IMR-90 (cell line): ENCODE measurements around the gene SBF2. TPM values are rescaled to one million over a fixed set of nuclear protein-coding genes. Genes with fewer than 3 reads are reported as not detected.
A peak's percentile ranks its signal among the peaks of the same experiment; 100 is the strongest.

ENCODE experiments used
- ATAC-seq: fragments of 200-7000 bp; cut with Tn5 transposase; 2 replicates; pipeline ENCODE4 v1.9.1; 2020; ENCODE audit warnings: low read depth, mild to moderate bottlenecking, moderate library complexity
- BruUV-seq: library from RNA; stranded (reverse); fragments of 400-500 nt; replicated peaks from 2 replicates; lab custom pipeline; 2021; lab: Mats Ljungman, UMichigan
- CTCF ChIA-PET: fragments of 300-600 bp; formaldehyde crosslinking; extraction: SDS; loops from one replicate; lab custom pipeline; 2021; ENCODE audit warnings: antibody characterized with exemption; lab: Yijun Ruan, JAX
- POLR2A ChIA-PET: fragments of 300-600 bp; sonication (Branson Sonifier 250); formaldehyde crosslinking; loops from one replicate; lab custom pipeline; 2022; ENCODE audit warnings: antibody characterized with exemption; ENCODE audit not compliant: unreplicated experiment; lab: Charles Lee
- DNase-seq: peaks from one replicate; pipeline ENCODE4 v3.0.0; 2013
- H2AFZ ChIP-seq: replicated peaks from 2 replicates; pipeline ENCODE3; 2013; ENCODE audit warnings: low read length, mild to moderate bottlenecking; ENCODE audit not compliant: poor library complexity
- H2AK5ac ChIP-seq: 2 replicates; pipeline ENCODE4 v1.6.1; 2013; ENCODE audit warnings: low read depth, low read length, inconsistent platforms
- H2AK9ac ChIP-seq: replicated peaks from 2 replicates; pipeline ENCODE3; 2013; ENCODE audit warnings: mild to moderate bottlenecking, low read depth, low read length, moderate library complexity; ENCODE audit not compliant: poor library complexity
- H2BK120ac ChIP-seq: 2 replicates; pipeline ENCODE4 v1.6.1; 2013; ENCODE audit warnings: low read depth, low read length, inconsistent platforms
- H2BK15ac ChIP-seq: 3 replicates; pipeline ENCODE4 v1.6.1; 2013; ENCODE audit warnings: low read depth, low read length, inconsistent platforms
- H2BK20ac ChIP-seq: 2 replicates; pipeline ENCODE4 v1.6.1; 2013; ENCODE audit warnings: low read depth, mild to moderate bottlenecking, inconsistent platforms, low read length, moderate library complexity
- H2BK5ac ChIP-seq: 2 replicates; pipeline ENCODE4 v1.6.1; 2013; ENCODE audit warnings: mild to moderate bottlenecking, low read depth, low read length, inconsistent platforms; ENCODE audit not compliant: poor library complexity, severe bottlenecking
- H3K14ac ChIP-seq: replicated peaks from 2 replicates; pipeline ENCODE4 v1.6.1; 2013; ENCODE audit warnings: low read depth, low read length, inconsistent platforms
- H3K18ac ChIP-seq: 2 replicates; pipeline ENCODE4 v1.6.1; 2013; ENCODE audit warnings: low read depth, low read length, control low read depth
- H3K23ac ChIP-seq: 2 replicates; pipeline ENCODE4 v1.6.1; 2013; ENCODE audit warnings: low read depth, low read length, inconsistent platforms
- H3K27ac ChIP-seq: 2 replicates; pipeline ENCODE4 v1.5.1; 2013; ENCODE audit warnings: mild to moderate bottlenecking, control low read depth, low read length; ENCODE audit not compliant: insufficient read depth
- H3K27me3 ChIP-seq: 2 replicates; pipeline ENCODE4 v1.6.1; 2013; ENCODE audit warnings: low read length; ENCODE audit not compliant: control insufficient read depth, insufficient read depth
- H3K36me3 ChIP-seq: 2 replicates; pipeline ENCODE4 v1.6.1; 2013; ENCODE audit warnings: low read length, mixed read lengths; ENCODE audit not compliant: control insufficient read depth, insufficient read depth
- H3K4ac ChIP-seq: 2 replicates; pipeline ENCODE4 v1.6.1; 2013; ENCODE audit warnings: low read depth, low read length, inconsistent platforms
- H3K4me1 ChIP-seq: 2 replicates; pipeline ENCODE4 v1.6.1; 2013; ENCODE audit warnings: low read length, mixed read lengths; ENCODE audit not compliant: control insufficient read depth, insufficient read depth
- H3K4me2 ChIP-seq: 2 replicates; pipeline ENCODE4 v1.6.1; 2013; ENCODE audit warnings: low read depth, mild to moderate bottlenecking, control low read depth, low read length, moderate library complexity
- H3K4me3 ChIP-seq: 2 replicates; pipeline ENCODE4 v1.5.1; 2013; ENCODE audit warnings: low read depth, mild to moderate bottlenecking, control low read depth, low read length, moderate library complexity; ENCODE audit not compliant: insufficient read depth
- H3K56ac ChIP-seq: 2 replicates; pipeline ENCODE4 v1.6.1; 2013; ENCODE audit warnings: low read length, inconsistent platforms; ENCODE audit not compliant: insufficient read depth; ENCODE audit errors: extremely low read depth
- H3K79me1 ChIP-seq, 2 experiments: 2 replicates each; pipeline ENCODE4 v1.6.1; 2013; ENCODE audit warnings: low read length in 2 of 2, inconsistent platforms in 1 of 2, low read depth in 1 of 2
- H3K9ac ChIP-seq: 2 replicates; pipeline ENCODE4 v1.6.1; 2013; ENCODE audit warnings: low read depth, low read length, control low read depth
- H3K9me1 ChIP-seq: 2 replicates; pipeline ENCODE4 v1.6.1; 2013; ENCODE audit warnings: low read length, inconsistent platforms; ENCODE audit not compliant: insufficient read depth
- H3K9me3 ChIP-seq: 2 replicates; pipeline ENCODE4 v1.6.1; 2013; ENCODE audit warnings: low read length; ENCODE audit not compliant: control insufficient read depth, insufficient read depth
- H4K20me1 ChIP-seq: 2 replicates; pipeline ENCODE4 v1.6.1; 2013; ENCODE audit warnings: low read length, inconsistent platforms; ENCODE audit not compliant: insufficient read depth
- H4K5ac ChIP-seq: 2 replicates; pipeline ENCODE4 v1.6.1; 2013; ENCODE audit warnings: mild to moderate bottlenecking, low read depth, low read length, control low read depth
- H4K8ac ChIP-seq, 2 experiments: 2 replicates each; pipeline ENCODE4 v1.6.1; 2013; ENCODE audit warnings: low read depth in 2 of 2, low read length in 2 of 2, control low read depth in 1 of 2, inconsistent platforms in 1 of 2
- H4K91ac ChIP-seq: 2 replicates; pipeline ENCODE4 v1.6.1; 2013; ENCODE audit warnings: low read depth, low read length, inconsistent platforms; ENCODE audit not compliant: insufficient read depth
- BHLHE40 ChIP-seq: fragments of 150-350 bp; IDR thresholded peaks from 2 replicates; pipeline ENCODE4 v1.6.1; 2016; ENCODE audit warnings: mild to moderate bottlenecking, low read depth, low read length
- CEBPB ChIP-seq: IDR thresholded peaks from 2 replicates; pipeline ENCODE4 v1.6.1; 2012; ENCODE audit warnings: low read depth, low read length, improper control_type of control experiment
- CHD1 ChIP-seq: IDR thresholded peaks from 2 replicates; pipeline ENCODE4 v1.6.1; 2012; ENCODE audit warnings: low read depth, low read length, improper control_type of control experiment
- FOS ChIP-seq: fragments of 150-350 bp; IDR thresholded peaks from 2 replicates; pipeline ENCODE4 v1.6.1; 2016; ENCODE audit warnings: low read depth, low read length
- MAFK ChIP-seq: IDR thresholded peaks from 2 replicates; pipeline ENCODE4 v1.6.1; 2012; ENCODE audit warnings: low read depth, low read length, improper control_type of control experiment
- MAZ ChIP-seq: IDR thresholded peaks from 2 replicates; pipeline ENCODE4 v1.6.1; 2012; ENCODE audit warnings: low read depth, mild to moderate bottlenecking, low read length, improper control_type of control experiment, moderate library complexity, borderline replicate concordance
- MXI1 ChIP-seq: IDR thresholded peaks from 2 replicates; pipeline ENCODE4 v1.6.1; 2012; ENCODE audit warnings: low read depth, mild to moderate bottlenecking, low read length, moderate library complexity, borderline replicate concordance
- NFE2L2 ChIP-seq: fragments of 150-350 bp; IDR thresholded peaks from 2 replicates; pipeline ENCODE4 v1.6.1; 2016; ENCODE audit warnings: low read depth, mild to moderate bottlenecking, low read length
- POLR2A ChIP-seq: IDR thresholded peaks from 2 replicates; pipeline ENCODE4 v1.6.1; 2012; ENCODE audit warnings: mild to moderate bottlenecking, low read depth, low read length
- RAD21 ChIP-seq: IDR thresholded peaks from 2 replicates; pipeline ENCODE4 v1.6.1; 2012; ENCODE audit warnings: low read length, improper control_type of control experiment
- RCOR1 ChIP-seq: IDR thresholded peaks from 2 replicates; pipeline ENCODE4 v1.6.1; 2012; ENCODE audit warnings: mild to moderate bottlenecking, low read length, improper control_type of control experiment; ENCODE audit not compliant: insufficient replicate concordance
- RFX5 ChIP-seq: IDR thresholded peaks from 2 replicates; pipeline ENCODE4 v1.8.0; 2012; ENCODE audit warnings: low read depth, mild to moderate bottlenecking, low read length, moderate library complexity
- SMC3 ChIP-seq: fragments of 150-350 bp; IDR thresholded peaks from 2 replicates; pipeline ENCODE4 v1.6.1; 2016; ENCODE audit warnings: low read depth, mild to moderate bottlenecking, antibody characterized with exemption, low read length, moderate library complexity
- WGBS, 2 experiments: methylation state at CpG; one replicate each; pipeline versions ENCODE4 v1.1.5 to v1.1.7; 2013; ENCODE audit warnings: missing lambda C conversion rate in 2 of 2; ENCODE audit not compliant: insufficient read length in 1 of 2; ENCODE audit errors: extremely low coverage in 2 of 2; 5-methylcytosine and 5-hydroxymethylcytosine counted together
- dilution Hi-C: fragments of 300-500 bp; cut with HindIII; formaldehyde crosslinking; loops from one replicate; pipeline ENCODE4 v1.14.3; 2018; ENCODE audit warnings: low sequenced_read_pairs; ENCODE audit not compliant: unreplicated experiment
- in situ Hi-C: fragments of 300-500 bp; cut with MboI; formaldehyde crosslinking; loops from 3 replicates; pipeline ENCODE4 v1.14.3; 2019; ENCODE audit warnings: low sequenced_read_pairs, inconsistent platforms, mixed read lengths
- intact Hi-C: fragments of 100-400 bp; cut with micrococcal nuclease; formaldehyde crosslinking; loops from 2 replicates; pipeline ENCODE4 v1.10.0; 2022
- polyA plus RNA-seq, 3 experiments: library from polyadenylated mRNA; depleted of rRNA; stranded (reverse); fragments of >200 nt; gene quantifications; 2 replicates each; pipeline ENCODE4 v1.2.3, GENCODE V29; 2012; ENCODE audit warnings: low replicate concordance in 1 of 3
- total RNA-seq: library from RNA; depleted of rRNA; stranded (reverse); fragments of >200 nt; gene quantifications from 2 replicates; pipeline ENCODE4 v1.2.3, GENCODE V29; 2012
- TF ChIP-seq, protein P1 (sequence below): fragments of 150-350 bp; IDR thresholded peaks from 2 replicates; pipeline ENCODE4 v1.6.1; 2016; ENCODE audit warnings: low read depth, mild to moderate bottlenecking, low read length, moderate library complexity, borderline replicate concordance
- TF ChIP-seq, protein P2 (sequence below): fragments of 150-350 bp; IDR thresholded peaks from 2 replicates; pipeline ENCODE4 v1.6.1; 2017; ENCODE audit warnings: mild to moderate bottlenecking, antibody characterized with exemption, low read length, low read depth
- TF ChIP-seq, protein P3 (sequence below): conservative IDR thresholded peaks from 2 replicates; pipeline ENCODE4 v1.5.1; 2012; ENCODE audit warnings: mild to moderate bottlenecking, low read depth, low read length, improper control_type of control experiment

SBF2 gene
- total and polyA plus RNA-seq, 2 of the 4 experiments (the other 2 are of a cell fraction): 23.8 to 51.8 TPM

DNA sequence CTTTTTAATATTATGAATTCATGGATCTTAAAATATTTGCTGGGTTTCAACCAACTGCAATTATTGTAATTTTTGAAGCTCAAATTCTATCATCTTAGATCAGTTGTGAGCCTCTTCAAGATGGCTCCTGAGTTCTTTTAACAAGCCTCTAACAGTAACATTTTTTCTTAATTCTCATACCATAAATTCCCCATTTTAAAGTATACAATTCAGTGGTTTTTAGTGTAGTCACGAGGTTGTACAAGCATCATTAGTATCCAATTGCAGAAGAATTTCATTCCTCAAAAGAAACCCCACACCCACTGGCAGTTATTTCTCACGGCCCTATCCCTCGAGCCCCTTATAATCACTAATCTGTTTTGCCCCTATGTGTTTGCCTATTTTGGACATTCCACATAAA lies 270.8 kb downstream of the SBF2 start:
- no peak overlapping the region for H2AK9ac ChIP-seq
- no peaks in the 10 kb centered on the region; the same call in none of the 2 replicates for H3K9me1 ChIP-seq
- ATAC-seq: peak; percentile 57
- 0 out of 2 replicates have a peak overlapping the region, but pooled peaks have one; percentile 15 for H2BK20ac ChIP-seq
- H3K9ac ChIP-seq: no peak overlapping the region
- no peak overlapping the region for H3K4me2 ChIP-seq
- BruUV-seq: no TSS peak
- no peak overlapping the region for H3K4me3 ChIP-seq
- H2AK5ac ChIP-seq: no peak overlapping the region
- H3K23ac ChIP-seq: no peak overlapping the region
- H3K4me1 ChIP-seq: peaks cover 9% of the 10 kb centered on the region; the same call in 1 of the 2 replicates
- H3K18ac ChIP-seq: peak overlapping the region; percentile 30; the same call in 1 of the 2 replicates
- DNase-seq: peak; percentile 39
- no peaks in the 10 kb centered on the region; the same call in 1 of the 2 replicates for H3K36me3 ChIP-seq
- no peak overlapping the region for H3K27ac ChIP-seq
- H3K4ac ChIP-seq: no peak overlapping the region
- H3K14ac ChIP-seq: no peak overlapping the region
- intact Hi-C loops: no loop called here
- H3K79me1 ChIP-seq: peaks cover 4 to 20% of the 10 kb centered on the region in 2 experiments
- in situ Hi-C loops: no loop called here
- dilution Hi-C loops: no loop called here
- H3K56ac ChIP-seq: no peak overlapping the region
- POLR2A ChIA-PET: no interaction called here
- H4K8ac ChIP-seq: peak overlapping the region in 1 of 2 experiments; percentile 1; a peak in 1 of 4 replicates
- no peak overlapping the region for H4K5ac ChIP-seq
- CTCF ChIA-PET: no interaction called here
- no peak overlapping the region for H2BK120ac ChIP-seq
- no peak overlapping the region for H2BK15ac ChIP-seq
- H4K20me1 ChIP-seq: no peaks in the 10 kb centered on the region
- H3K9me3 ChIP-seq: no peaks in the 10 kb centered on the region
- H2AFZ ChIP-seq: no peak overlapping the region
- 90% methylated on average over 2 of the region's 3 CpGs; no CpG with 5 or more reads in 1 of the 2 experiments for WGBS, 2 experiments
- H3K27me3 ChIP-seq: no peaks in the 10 kb centered on the region
- no peak overlapping the region for H4K91ac ChIP-seq
- H2BK5ac ChIP-seq: peak overlapping the region; percentile 74
- TF ChIP-seq BHLHE40 (no peak), NFE2L2 (no peak), MXI1 (no peak), SMC3 (no peak), CHD1 (no peak), CEBPB (no peak), RAD21 (no peak), POLR2A (no peak), MAZ (no peak), MAFK (no peak), RCOR1 (no peak), FOS (no peak), RFX5 (no peak)
- TF ChIP-seq, protein P1, sequence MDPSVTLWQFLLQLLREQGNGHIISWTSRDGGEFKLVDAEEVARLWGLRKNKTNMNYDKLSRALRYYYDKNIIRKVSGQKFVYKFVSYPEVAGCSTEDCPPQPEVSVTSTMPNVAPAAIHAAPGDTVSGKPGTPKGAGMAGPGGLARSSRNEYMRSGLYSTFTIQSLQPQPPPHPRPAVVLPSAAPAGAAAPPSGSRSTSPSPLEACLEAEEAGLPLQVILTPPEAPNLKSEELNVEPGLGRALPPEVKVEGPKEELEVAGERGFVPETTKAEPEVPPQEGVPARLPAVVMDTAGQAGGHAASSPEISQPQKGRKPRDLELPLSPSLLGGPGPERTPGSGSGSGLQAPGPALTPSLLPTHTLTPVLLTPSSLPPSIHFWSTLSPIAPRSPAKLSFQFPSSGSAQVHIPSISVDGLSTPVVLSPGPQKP: no peak
- TF ChIP-seq, protein P2, sequence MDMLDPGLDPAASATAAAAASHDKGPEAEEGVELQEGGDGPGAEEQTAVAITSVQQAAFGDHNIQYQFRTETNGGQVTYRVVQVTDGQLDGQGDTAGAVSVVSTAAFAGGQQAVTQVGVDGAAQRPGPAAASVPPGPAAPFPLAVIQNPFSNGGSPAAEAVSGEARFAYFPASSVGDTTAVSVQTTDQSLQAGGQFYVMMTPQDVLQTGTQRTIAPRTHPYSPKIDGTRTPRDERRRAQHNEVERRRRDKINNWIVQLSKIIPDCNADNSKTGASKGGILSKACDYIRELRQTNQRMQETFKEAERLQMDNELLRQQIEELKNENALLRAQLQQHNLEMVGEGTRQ: no peak
- TF ChIP-seq, protein P3, sequence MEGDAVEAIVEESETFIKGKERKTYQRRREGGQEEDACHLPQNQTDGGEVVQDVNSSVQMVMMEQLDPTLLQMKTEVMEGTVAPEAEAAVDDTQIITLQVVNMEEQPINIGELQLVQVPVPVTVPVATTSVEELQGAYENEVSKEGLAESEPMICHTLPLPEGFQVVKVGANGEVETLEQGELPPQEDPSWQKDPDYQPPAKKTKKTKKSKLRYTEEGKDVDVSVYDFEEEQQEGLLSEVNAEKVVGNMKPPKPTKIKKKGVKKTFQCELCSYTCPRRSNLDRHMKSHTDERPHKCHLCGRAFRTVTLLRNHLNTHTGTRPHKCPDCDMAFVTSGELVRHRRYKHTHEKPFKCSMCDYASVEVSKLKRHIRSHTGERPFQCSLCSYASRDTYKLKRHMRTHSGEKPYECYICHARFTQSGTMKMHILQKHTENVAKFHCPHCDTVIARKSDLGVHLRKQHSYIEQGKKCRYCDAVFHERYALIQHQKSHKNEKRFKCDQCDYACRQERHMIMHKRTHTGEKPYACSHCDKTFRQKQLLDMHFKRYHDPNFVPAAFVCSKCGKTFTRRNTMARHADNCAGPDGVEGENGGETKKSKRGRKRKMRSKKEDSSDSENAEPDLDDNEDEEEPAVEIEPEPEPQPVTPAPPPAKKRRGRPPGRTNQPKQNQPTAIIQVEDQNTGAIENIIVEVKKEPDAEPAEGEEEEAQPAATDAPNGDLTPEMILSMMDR: no peak
